ENCODE measurements around the gene PRICKLE3.

The PRICKLE3 gene

GRCh38 chrX:49205443-49205842, 19.3 kb upstream of the PRICKLE3 start:
- DNase-seq (ENCODE audit: low read depth): no peak

- DNase-seq (ENCODE audit: low read depth): no peak
Observed at GRCh38 chrX:49204709-49205108, 18.5 kb upstream of the PRICKLE3 start.

GRCh38 chrX:49204017-49204416, 17.8 kb upstream of the PRICKLE3 start:
- DNase-seq (ENCODE audit: low read depth): no peak

GRCh38 chrX:49203536-49203935, 17.4 kb upstream of the PRICKLE3 start:
- DNase-seq (ENCODE audit: low read depth): no peak

GRCh38 chrX:49202022-49202421, 15.8 kb upstream of the PRICKLE3 start:
- no peak for DNase-seq (ENCODE audit: low read depth)

GRCh38 chrX:49199906-49200771, 14.0 kb upstream of the PRICKLE3 start, which contains the start of gene SYP:
Gene SYP, minus strand, starts transcription at chrX:49200193. Its CDS starts 7 bp downstream, at chrX:49200186.
- DNase-seq (ENCODE audit: low read depth): peak; percentile 78

- no peak for DNase-seq (ENCODE audit: low read depth)
Observed at GRCh38 chrX:49199315-49199595, 13.1 kb upstream of the PRICKLE3 start.

GRCh38 chrX:49198540-49199314, 12.6 kb upstream of the PRICKLE3 start:
- DNase-seq (ENCODE audit: low read depth): no peak

- DNase-seq (ENCODE audit: low read depth): no peak
Observed at GRCh38 chrX:49197543-49198087, 11.4 kb upstream of the PRICKLE3 start.

- no peak for DNase-seq (ENCODE audit: low read depth)
Observed at GRCh38 chrX:49193542-49193964, 7.4 kb upstream of the PRICKLE3 start.

- DNase-seq (ENCODE audit: low read depth): no peak
Observed at GRCh38 chrX:49192722-49193328, 6.7 kb upstream of the PRICKLE3 start.

- DNase-seq (ENCODE audit: low read depth): no peak
Observed at GRCh38 chrX:49191574-49192011, 5.4 kb upstream of the PRICKLE3 start.

- peak; percentile 100 for DNase-seq (ENCODE audit: low read depth)
Observed at GRCh38 chrX:49190821-49191573, 4.8 kb upstream of the PRICKLE3 start.

- DNase-seq (ENCODE audit: low read depth): no peak
Observed at GRCh38 chrX:49189606-49190005, 3.4 kb upstream of the PRICKLE3 start.

- DNase-seq (ENCODE audit: low read depth): no peak
Observed at GRCh38 chrX:49188468-49189076, 2.4 kb upstream of the PRICKLE3 start.

- DNase-seq (ENCODE audit: low read depth): no peak
Observed at GRCh38 chrX:49187526-49187925, 1.4 kb upstream of the PRICKLE3 start.

- DNase-seq (ENCODE audit: low read depth): no peak
Observed at GRCh38 chrX:49187028-49187394, 838 bp upstream of the PRICKLE3 start.

GRCh38 chrX:49184294-49185281, 1.6 kb downstream of the PRICKLE3 start:
- peak; percentile 80 for DNase-seq (ENCODE audit: low read depth)

GRCh38 chrX:49183701-49184281, 2.4 kb downstream of the PRICKLE3 start:
- DNase-seq (ENCODE audit: low read depth): no peak

GRCh38 chrX:49179358-49179757, 6.8 kb downstream of the PRICKLE3 start:
- no peak for DNase-seq (ENCODE audit: low read depth)

All from fibroblast of gingiva (primary cell).